Left kidney (tissue), 2 donors: ENCODE data around the gene TMEM35B. TPM values are rescaled to one million over a fixed set of nuclear protein-coding genes. Genes with fewer than 3 reads are reported as not detected.
"Not testable (repeated sequence)": the region's sequence is repeated elsewhere in the genome, so short reads cannot be mapped to it uniquely, and the experiment has no call there.

Experiments
- DNase-seq: peaks from one replicate; pipeline ENCODE4 v3.0.0-alpha.2; 2013
- polyA plus RNA-seq: library from polyadenylated mRNA; unstranded; fragments of 120-200 nt; gene quantifications from one replicate; pipeline ENCODE4 v1.2.1, GENCODE V29; 2013; ENCODE audit not compliant: insufficient read length

TMEM35B gene
- polyA plus RNA-seq, 1 donor, result 25.9 TPM

DNA sequence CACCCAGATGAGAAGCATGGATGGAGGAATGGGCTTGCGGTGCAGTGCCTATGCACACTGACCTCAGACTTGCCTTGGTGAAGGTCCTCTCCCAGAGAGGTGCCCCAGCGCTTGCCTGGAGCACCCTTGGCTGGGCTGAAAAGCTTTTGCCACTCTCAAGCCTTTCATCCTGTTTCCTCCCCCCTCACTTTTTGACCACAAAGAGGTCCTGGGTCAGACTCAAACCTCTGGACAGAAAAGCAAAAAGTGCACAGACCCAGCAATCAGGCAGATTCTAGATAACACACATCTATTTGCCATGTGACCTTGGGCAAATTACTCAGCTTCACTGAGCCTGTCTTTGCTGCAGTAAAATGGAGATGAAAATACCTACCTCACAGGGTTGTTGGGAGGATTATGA is 7.3 kb downstream of the TMEM35B start:
- no peak for DNase-seq

- no peak for DNase-seq
Observed at GRCh38 chr1:34977210-34977471, 8.0 kb downstream of the TMEM35B start.

- DNase-seq, result no peak
Observed at GRCh38 chr1:34976384-34977209, 8.6 kb downstream of the TMEM35B start.

DNA sequence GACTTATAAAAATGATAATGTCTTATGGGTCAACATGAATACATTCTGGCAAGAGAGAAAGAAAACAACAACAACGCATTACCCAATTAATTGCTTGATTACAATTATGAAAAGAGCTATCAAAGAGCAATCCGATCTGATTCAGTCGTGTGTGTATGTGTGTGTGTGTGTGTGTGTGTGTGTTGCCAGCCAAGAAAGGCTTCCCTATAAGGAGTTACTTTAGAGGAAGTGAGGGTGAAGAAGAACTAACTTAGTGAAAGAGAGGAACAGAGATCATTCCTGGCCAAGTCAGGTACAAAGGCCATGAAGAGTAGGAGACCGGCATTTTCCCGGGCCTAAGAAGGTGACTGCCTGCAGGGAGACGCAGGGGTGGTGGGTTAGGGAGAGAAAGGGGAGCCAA is 9.4 kb downstream of the TMEM35B start:
- no peak for DNase-seq

GRCh38 chr1:34975338-34975737 is 9.8 kb downstream of the TMEM35B start:
- DNase-seq, result no peak

GRCh38 chr1:34974626-34975025 is 10.5 kb downstream of the TMEM35B start:
- DNase-seq, result no peak

- DNase-seq, result no peak
Observed at GRCh38 chr1:34973326-34973725, 11.8 kb downstream of the TMEM35B start.

DNA sequence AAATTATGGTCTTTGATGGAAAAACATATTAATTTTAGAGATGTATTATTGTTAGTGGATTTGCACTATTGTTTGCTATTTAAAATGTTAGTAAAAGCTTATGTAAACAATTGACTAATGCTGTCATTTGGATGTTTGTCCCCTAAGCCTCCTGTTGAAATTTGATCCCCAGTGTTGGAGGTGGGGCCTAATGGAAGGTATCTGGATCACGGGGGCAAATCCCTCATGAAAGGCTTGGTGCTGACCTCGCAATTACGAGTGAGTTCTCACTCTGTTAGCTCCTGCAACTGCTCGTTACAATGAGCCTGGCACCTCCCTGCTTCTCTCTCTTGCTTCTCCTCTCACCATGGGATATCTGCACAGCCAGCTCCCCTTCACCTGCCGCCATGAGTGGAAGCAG is 14.3 kb downstream of the TMEM35B start:
- DNase-seq, result no peak

DNA sequence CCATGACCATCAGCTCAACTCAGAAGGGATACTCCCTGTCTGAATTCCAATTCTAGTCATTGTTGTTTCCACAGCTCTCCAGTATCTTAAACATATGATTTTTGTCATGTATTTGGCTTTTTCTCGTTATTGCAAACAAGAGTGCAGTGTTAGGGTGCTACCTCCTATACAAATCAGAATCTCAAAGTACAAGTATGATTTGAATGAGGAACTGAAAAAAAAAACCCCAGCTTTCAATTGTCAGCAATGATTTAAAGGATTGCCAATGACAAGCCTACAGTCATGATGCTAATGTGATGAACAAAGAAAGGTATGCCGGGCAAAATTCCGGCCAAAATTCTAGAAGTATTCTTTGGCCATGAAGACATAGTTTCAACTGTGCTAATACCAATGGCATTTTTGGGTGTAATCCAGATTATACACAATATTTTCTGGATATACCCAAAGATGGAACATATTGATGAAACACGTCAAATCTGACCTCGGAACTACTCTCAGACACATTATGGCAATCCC is 14.9 kb downstream of the TMEM35B start:
- no peak for DNase-seq

DNA sequence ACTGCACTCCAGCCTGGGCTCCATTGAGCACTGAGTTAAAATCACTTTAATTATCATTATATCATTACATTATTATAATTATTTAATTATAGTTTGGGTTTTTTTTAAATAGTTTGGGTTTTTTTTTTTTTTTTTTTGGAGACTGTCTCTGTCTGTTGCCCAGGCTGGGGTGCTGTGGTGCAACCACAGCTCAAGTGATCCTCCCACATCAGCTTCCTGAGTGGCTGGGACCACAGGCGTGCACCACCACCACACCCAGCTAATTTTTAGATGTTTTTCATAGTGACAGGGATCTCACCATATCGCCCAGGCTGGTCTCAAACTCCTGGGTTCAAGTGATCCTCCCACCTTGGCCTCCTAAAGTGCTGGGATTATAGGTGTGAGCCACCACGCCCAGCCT is 16.9 kb downstream of the TMEM35B start:
- DNase-seq, result not testable (repeated sequence)

DNA sequence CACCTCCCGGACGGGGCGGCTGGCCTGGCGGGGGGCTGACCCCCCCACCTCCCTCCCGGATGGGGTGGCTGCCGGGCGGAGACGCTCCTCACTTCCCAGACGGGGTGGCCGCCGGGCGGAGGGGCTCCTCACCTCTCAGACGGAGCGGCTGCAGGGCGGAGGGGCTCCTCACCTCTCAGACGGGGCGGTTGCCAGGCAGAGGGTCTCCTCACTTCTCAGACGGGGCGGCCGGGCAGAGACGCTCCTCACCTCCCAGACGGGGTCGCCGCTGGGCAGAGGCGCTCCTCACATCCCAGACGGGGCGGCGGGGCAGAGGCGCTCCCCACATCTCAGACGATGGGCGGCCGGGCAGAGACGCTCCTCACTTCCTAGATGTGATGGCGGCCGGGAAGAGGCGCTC is 17.5 kb downstream of the TMEM35B start:
- DNase-seq, result not testable (repeated sequence)

DNA sequence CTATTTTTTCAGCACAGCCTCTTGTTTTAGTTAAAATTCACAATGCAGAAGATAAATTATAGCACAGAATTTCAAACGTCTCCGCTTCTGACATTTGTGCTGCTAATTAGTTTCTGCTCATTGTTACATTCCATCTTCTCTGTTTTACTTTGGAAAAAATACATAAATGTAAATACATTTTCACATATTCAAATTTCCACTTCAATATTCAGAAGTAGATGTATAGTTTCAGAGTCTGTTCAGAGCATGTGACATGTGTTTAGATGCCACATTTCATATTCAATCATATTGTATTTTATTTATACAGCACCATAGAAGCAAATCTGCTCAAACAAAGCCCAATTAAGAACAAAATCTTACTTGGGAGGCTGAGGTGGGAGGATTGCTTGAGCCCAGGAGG is 19.6 kb downstream of the TMEM35B start:
- DNase-seq, result no peak

GRCh38 chr1:34950428-34950827 is 34.7 kb downstream of the TMEM35B start:
- DNase-seq, result no peak

DNA sequence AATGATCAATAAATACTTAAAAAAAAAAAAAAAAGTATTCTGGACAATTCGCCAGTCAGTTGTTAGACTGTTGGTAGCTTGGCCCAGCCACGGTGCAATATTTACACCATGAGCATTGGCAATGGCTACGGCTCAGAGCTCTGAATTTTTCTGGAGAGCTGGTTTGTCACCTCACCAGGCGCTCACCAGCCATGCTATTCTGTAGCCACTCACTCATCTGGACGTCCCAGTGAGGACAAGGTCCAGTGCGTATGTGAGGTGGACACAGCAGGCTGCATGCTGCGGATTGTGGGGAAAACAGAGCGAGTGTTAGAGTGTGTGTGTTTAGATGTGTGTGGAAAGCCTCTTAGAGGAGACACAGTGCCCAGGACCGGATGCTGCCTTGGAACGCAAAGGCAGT is 36.4 kb downstream of the TMEM35B start:
- not testable (repeated sequence) for DNase-seq

DNA sequence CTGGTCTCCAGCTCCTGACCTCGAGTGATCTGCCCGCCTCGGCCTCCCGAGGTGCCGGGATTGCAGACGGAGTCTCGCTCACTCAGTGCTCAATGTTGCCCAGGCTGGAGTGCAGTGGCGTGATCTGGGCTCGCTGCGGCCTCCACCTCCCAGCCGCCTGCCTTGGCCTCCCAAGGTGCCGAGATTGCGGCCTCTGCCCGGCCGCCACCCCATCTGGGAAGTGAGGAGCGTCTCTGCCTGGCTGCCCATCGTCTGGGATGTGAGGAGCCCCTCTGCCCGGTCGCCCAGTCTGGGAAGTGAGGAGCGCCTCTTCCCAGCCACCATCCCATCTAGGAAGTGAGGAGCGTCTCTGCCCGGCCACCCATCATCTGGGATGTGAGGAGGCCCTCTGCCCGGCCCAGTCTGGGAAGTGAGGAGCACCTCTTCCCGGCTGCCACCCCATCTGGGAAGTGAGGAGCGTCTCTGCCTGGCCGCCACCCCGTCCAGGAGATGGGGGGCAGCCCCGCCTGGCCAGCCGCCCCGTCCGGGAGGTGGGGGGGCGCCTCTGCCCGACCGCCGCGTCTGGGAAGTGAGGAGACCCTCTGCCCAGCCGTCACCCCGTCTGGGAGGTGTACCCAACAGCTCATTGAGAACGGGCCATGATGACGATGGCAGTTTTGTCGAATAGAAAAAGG is 37.4 kb downstream of the TMEM35B start:
- DNase-seq, result not testable (repeated sequence)

DNA sequence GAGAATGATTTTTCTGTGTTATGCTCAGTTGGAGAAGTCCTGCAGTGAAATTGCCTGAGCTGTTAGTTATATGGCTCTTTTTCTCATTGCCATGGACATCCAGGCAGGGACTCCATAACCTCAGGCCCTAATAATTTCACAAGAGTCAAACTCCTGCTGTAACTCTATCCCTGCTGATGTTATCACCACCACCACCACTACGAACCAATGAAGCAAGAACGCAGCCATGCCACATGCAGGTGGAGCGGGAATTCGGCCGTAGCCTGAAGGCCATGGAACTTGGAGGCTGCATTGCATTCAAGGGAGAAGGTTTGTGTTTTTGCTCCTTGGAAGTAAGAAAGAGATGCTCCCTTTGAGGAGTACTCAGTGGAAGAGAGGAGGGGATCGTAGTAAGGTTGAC is 38.9 kb downstream of the TMEM35B start:
- DNase-seq, result peak; percentile 20

- DNase-seq, result not testable (repeated sequence)
Observed at GRCh38 chr1:34941798-34942197, 43.3 kb downstream of the TMEM35B start.

Other genes with a start within 250 kb of the TMEM35B start
- gene GJB5, start 230.3 kb downstream of the TMEM35B start, polyA plus RNA-seq, result 0.20 TPM
- gene GJB4, start 225.6 kb downstream of the TMEM35B start, polyA plus RNA-seq, result 0.25 TPM
- gene GJB3, start 204.1 kb downstream of the TMEM35B start, polyA plus RNA-seq, result 0.23 TPM
- 11.2 TPM for gene GJA4, start 192.3 kb downstream of the TMEM35B start, polyA plus RNA-seq
- 34.8 TPM for gene SMIM12, start 125.6 kb downstream of the TMEM35B start, polyA plus RNA-seq
- 1.9 TPM for gene DLGAP3, start 55.7 kb downstream of the TMEM35B start, polyA plus RNA-seq
- 29.8 TPM for gene ZMYM6, start 46.6 kb upstream of the TMEM35B start, polyA plus RNA-seq
- 27.0 TPM for gene ZMYM1, start 94.0 kb upstream of the TMEM35B start, polyA plus RNA-seq
- 1,171 TPM for gene SFPQ, start 207.8 kb upstream of the TMEM35B start, polyA plus RNA-seq